Activated CD8-positive, alpha-beta memory T cell treated with anti-CD3 and anti-CD28 coated beads for 24 hours (primary cell): ENCODE measurements around the gene KCND3.

Source experiments
- DNase-seq: peaks from one replicate; pipeline ENCODE4 v3.0.0-alpha.2; 2020

Gene KCND3

DNA sequence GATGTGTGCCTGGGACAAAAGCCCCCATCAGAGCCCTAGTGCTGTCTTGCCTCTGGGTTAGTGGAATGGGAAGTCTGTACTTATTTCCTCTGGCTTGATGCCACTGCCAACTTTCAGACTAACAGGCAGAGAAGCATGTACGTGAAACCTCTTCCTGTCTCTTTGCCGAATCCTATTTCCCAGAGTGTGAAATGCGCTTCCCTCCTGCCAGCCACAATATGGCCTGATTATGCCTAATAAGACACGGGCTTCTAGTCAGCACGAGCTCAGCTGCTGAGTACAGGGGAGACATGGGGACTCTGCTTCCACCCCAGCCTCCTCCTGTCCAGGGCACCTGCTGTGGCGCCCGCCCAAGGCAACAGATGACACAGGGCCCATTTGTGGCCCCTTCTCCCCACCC, 111.4 kb downstream of the KCND3 start:
- no peak for DNase-seq

DNA sequence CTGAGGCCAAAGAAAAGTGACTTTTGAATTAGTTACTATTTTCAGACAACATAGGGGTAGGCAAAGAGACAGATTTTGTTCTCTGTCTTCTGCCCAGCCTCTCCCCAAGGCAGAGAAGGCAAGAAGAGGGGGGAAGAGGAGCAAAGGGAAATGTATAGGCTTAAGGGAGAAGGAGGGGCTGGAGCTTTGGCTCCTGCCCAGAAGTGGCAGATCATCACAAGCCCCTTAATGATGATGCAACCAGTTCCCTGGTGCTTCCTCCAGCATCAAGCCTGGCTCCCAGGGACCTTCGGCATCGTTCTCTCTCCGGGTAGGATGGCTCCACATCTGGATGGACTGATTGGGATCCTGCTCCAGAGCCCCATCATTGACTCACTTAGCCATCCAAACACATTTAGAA, 112.8 kb downstream of the KCND3 start:
- DNase-seq, result no peak

DNA sequence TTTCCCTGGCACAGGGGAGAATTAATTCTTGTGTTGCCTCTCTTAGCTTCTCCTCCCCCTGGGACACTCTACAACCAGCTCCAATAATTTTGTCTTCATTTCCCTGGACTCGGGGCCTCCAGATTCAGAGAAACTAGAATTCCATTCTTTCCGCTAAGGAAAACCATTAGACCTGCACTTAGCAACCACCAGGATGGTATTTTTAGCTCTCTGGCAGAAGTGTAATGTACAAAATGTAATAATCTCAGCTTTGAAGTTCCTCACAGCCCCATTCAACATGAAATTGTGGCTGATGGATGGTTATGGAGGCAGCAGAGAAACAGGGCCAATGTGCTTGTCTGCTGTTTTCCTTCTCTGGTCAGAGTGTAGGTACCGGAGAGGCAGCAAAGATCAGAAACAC, 113.8 kb downstream of the KCND3 start:
- no peak for DNase-seq

DNA sequence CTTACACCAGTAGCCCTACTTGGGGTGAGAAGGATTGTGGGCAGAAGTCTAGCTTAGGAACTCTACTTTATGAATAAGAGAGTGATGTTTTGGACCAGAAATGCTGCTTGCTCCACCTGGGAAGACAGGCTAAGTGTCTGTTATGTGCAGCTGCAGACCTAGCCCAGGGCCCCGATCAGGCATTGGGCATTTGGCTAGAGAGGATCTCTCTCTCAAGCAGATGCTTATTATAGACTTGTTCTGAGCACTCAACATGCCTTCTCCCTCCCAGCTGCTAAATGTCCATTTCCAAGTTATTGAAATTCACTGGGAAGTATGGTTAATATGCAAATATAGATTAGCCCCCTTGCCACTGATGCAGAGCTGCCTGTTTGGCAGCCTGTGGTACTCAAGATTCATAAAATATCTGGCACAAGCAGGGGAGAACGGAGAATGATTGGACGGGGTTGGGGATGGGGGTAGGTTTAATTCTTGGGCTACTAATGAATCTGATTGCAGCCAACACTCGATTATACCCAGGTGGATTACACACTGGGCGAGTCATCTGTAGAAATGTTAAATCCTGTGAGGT, 115.9 kb downstream of the KCND3 start:
- DNase-seq, result no peak

DNA sequence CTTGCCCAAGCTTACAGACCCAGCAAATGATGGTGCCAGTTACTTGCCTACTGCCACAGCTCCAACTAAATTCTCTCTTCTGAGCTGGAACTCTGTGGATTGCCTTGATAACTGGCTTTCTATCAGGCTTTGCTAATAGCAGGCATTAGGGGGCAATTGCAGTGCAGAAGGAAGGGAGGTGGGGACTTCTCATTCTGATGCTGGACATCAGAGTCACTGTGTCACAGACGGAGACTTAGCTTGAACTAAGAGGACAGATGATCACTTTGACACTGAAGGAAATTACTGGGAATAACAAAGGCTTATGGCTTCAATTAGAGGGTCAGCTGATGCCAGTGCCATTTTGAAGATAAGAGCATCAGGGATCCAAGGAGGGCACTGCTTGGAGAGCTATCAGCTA, 119.3 kb downstream of the KCND3 start:
- no peak for DNase-seq

DNA sequence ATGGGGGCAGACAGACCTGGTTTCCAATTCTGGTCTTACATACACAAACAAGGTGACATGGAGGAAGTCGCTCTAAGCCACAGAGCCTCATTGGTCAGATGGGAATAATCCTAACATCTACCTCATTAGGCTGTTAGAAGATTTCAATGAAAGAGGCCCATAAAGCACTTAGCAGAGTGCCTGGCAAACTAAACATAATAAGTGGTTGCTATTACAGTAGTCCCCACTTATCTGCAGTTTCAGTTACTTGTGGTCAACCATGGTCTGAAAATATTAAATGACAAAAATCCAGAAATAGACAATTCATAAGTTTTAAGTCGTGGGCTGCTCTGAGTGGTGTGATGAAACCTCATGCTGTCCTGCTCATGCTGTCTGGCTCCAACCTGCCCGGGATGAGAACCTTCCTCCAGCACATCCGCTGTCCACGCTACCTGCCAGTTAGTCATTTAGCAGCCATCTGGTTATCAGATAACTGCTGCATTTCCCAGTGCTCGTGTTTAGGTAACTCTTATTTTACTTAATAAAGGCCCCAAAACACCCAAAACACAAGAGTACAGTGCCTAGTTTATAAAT, 121.5 kb downstream of the KCND3 start:
- DNase-seq, result no peak

DNA sequence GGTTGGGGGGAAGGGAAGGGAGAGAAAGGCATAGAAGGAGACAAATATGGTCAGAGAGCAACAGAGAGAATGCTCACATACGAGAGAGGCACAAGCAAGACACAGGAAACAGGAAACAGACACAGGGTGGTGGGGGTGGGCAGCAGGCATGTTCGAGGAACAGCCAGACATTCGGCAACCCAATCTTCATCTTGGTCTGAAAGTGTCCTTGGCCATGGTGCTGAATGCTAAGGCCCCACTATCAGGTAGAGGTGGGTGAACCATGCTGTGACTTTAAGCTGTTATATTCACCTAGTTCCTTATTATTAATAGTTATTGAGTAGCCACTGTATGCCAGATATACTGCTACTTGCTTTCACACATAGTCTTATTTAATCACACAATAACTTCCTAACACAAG, 124.6 kb downstream of the KCND3 start:
- DNase-seq, result no peak

DNA sequence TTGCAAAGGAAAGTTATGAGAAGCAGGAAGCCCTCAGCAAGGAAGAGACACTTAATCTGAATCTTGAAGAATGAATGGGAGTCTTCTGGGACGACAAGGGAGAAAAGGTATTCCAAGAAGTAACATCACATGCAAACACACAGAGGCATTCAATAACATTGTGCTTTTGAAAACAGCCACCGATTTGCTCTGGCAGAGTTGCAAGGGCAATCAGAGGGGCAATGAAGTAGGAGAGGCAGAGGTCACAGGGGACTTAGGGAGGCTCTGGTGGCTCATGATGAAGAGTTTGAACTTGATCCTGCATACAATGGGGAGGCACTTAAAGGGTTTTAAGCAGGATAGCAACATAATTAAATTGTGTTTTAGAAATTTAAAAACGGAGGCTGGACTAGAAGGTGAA, 126.1 kb downstream of the KCND3 start:
- no peak for DNase-seq

DNA sequence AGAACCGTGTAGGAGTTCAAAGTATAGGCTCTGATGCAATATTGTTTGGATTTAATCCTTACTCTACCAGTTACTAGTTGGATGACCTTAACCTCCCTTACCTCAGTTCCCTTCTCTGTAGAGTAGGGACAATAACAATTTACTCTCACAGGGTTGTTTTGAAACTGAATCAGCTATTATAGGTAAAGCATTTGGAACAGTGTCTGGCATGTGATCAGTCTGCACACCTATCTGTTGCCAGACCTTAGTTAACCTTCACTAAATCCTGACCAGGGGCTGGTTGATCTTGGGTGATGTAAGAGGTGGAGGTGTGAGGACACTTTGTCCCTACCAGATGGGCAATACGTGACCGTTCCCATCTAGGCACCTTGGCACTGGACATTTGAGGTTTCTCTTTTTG, 126.9 kb downstream of the KCND3 start:
- DNase-seq, result no peak

DNA sequence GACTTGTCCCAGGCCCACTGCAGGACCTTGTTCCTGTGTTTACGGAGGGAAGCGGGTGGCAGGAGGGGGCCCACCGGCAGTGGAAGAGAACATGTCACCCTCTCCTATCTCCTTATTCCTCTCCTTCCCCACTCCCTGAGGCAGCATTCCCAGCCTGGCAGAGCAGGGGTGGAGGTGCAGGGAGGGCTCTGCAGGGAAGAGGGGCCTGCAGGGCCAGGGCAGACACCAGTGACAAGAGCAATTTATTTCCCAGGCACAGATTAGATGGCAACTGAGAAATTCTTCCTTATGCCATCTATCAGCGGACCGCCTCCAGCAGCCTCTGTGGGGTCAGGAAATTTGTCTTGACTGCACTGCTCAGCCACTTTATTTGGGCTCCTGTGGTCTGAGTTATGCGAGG, 127.9 kb downstream of the KCND3 start:
- DNase-seq, result no peak

DNA sequence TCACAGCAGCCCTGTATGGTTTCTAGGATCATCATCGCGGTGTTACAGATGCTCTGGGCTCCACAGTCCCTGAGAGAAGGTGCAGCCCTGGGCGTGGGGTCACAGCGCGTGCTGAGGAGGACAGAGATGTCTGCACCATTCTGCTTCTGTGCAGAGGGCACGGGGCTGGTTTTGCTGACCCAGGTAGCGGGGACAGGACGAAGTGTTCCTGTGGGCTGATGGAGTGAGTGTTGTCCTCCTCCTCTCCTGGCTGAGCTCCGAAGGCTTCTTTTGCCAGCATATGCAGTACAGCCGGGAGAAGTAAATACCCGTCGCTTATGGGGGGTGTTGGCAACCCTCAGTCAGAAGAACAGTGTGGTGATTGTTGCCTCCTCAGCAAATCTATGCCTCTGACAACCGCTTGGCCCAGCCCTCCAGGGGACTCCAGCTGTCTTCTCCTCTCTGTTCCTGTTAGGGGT, 132.2 kb downstream of the KCND3 start:
- no peak for DNase-seq

DNA sequence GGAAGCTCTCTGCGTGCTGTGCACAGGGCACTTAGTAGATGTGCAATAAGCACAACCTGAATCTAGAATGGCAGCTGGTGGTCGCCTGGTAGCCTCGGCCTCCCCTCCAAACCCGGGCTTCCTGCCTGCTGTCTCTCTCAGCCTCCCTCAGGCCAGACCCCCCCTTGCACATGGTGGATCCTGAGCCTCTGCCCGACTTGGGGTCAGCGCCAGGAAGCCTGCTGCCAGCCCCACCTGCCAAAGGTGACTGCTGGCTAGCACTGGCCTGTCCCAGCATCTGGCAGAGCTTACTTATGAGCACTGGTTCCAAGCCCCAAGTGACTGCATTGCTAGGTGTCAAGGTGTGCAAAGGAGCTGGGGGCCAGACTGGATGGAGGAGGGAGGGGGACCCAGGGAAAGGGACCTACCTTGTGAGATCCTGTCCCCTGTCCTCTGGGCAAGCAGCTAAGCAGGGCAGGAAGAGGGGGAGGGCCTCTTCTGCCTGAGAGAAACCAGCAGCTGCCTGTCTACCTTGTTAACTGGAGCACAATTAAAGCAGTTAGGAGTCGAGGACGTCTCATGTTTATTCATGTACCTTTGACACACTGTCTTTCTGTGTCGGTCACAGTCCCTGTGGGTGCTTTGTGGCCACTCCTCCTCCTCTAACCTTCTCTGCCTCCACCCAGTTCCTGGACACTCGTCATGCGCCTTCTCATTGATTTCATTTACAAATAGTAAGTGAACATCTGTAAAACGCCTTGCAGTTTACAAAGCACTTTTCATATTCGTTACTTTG, 132.9 kb downstream of the KCND3 start:
- no peak for DNase-seq

DNA sequence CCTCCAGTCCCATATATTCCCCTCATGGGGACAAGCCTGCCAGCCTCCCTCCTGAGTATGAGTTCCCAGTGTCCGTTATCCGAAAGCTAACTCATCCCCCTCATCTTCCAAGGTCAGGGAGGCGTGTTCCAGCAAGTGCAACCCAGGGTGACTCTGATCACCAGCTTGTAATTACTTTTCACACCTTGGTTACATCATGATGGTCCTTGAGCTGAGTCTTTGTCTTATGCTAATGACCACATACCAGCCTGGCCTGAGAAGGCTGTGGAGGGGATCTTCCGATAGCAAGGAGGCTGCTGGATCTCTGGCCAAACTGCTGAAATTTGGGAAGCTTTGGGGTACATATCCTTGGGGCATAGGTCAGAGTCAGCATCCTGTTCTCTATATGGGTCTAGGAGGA, 134.2 kb downstream of the KCND3 start:
- no peak for DNase-seq

DNA sequence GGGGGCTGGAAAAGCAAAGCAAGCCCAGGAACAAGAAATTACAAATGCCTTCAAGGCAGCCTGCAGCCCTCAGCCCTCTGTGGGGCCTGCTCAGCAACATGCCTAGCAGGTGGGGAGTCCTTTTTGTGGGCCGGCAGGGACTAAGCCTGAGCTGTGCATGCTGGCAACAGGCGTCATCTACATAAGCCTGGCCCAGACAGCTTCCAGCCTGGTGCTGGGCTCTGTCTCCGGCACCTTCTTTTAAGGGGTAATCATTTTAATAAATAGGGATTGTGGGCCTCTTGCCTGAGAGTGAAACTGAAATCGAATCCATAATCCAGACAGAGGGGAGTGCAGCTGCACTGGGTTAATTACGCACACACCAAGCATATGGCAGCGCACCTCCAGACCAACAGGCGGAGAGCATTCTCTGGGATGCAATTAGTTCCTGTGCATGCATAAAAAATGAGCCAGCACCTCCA, 137.2 kb downstream of the KCND3 start:
- no peak for DNase-seq

DNA sequence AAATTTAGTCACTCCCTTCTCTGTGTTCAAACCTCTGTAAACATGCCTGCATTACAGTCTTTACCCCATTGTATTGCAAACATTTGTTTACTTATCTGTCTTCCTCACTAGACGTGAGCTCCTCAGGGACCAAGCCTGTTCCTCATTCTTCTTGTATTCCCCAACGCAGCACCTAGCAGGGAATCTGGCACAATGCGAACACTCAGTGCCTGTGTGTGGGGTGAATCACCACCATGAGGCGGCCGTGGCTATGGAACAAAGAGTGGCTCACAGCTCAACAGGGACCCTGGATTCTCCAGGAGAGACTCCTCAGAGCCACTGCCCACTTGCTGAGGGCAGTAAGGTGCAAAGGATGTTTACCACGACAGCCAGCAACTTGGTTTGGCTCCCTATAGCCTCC, 137.9 kb downstream of the KCND3 start:
- no peak for DNase-seq

DNA sequence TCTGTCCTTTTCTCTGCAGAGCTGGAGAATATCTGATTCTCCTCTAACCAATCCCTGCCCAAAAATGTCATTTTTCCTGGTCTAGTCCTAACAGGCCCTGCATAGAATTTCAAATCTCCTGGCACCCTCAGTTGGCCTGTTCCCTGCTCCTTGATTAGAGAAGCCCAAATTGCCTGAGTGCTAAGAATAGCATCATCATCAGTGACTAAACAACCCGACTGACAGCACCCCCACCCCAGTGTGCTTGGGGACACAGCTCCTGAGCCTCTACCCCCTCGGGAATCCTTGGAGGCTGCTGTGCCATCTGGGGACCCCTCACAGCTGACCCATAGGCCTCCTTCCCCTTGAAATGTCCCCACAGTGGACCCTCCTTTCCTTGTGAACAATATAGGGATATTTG, 139.4 kb downstream of the KCND3 start:
- no peak for DNase-seq

DNA sequence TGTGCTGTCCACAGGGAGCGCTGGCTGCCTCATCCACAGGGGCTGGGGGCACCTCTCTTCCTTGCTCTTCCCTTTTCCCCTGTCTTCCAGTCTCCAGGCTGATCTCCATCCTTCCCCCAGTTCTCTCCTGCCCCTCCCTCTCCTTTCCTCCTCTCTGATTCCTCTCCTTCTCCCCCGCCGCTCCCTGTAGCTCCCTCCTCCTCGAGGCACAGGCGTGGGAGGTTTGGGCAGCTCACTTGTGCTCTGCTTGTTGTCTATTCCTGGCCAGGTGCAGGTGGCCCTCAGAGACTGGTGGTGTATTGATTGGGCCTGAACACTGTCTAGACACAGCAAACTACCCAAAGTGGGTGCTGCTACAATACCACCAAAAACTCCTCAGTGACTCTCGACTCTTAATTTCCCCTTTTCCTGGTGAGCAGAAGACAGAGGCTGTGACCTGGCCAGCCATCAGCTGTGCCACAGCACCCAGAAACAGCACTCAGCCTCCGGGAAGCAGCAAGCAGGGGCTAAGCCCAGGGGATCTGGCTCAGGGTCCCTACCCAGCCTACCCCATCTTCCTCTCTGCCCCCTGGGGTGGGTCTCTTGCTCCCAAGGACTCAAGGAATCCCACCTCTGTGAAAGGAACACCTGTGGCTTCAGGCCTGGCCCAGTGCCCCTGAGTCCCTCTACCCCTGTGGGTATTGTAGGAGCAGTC, 140.5 kb downstream of the KCND3 start:
- no peak for DNase-seq

DNA sequence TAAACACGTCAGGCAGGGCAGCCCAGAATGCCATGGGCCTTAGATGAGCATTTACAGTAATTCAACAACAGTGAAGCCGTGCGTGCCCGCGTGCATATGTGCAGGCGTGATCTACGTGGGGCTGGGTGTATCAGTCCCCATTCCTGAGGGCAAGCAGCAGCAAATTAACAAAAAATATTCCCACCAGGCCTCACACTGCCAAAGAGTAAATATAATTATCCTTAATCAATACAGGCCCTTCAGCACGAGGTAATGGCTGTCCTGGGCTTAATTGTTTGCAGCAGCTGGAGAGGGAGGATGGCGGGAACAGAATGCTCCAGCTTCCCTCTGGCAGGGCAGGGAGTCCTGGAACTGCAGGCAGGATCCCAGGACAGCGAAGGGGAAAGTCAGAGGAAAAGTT, 142.0 kb downstream of the KCND3 start:
- no peak for DNase-seq

DNA sequence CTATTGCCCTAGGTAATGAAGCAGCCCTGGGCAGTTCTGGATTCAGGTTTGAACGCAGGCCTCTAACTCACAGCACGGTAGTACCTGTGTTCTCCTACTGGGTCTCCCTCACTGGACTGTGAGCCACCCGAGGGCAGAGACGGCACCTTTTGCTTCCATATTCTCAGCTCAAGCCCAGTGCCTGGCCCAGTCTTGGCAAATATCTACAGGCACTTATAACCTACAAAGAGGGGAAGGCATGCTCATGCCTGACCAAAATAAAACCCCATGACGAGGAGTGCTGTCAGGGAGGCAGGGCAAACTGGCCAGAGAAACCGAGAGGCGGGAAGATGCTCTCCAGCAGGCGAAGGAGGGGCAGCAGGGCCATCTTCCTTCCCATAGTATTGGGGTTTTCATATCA, 142.6 kb downstream of the KCND3 start:
- no peak for DNase-seq

DNA sequence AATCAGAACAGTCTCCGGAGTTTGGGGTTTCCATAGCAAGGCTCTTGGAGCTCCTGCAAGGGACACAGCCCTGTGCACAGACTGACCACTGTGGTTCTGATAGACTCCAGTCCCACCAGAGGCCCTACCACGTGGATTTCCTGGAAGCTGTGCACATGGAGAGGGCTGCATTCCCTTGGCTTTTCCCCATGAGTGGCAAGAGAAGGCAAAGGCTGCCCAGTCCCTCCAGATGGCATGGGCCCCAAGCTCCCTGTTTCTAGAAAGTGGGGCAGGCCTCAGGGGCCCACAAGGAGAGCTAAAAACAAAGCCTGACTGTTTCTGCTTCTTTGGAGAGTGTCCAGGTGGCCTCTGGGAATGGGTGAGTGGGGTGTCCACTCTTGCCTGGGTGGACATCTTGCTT, 146.3 kb downstream of the KCND3 start:
- DNase-seq, result no peak

DNA sequence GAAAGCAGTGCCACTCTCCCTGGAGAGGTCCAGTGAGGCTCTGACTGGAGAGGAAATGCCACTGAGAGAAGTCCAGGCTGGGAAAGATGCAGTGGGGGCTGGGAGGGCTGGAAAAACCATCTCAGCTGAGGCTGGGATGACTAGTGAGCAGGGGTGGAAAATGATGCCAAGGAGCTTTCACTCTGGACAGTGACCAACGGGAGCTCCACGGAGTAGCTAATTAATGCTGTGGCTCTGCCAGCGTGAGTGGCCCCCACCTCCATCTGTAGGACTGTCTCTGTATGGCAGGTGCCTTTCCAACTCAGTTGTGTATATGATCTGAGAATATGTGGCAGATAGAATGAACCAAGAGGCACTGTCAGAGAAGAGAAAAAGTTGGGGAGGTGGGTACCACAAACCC, 147.1 kb downstream of the KCND3 start:
- DNase-seq, result no peak

DNA sequence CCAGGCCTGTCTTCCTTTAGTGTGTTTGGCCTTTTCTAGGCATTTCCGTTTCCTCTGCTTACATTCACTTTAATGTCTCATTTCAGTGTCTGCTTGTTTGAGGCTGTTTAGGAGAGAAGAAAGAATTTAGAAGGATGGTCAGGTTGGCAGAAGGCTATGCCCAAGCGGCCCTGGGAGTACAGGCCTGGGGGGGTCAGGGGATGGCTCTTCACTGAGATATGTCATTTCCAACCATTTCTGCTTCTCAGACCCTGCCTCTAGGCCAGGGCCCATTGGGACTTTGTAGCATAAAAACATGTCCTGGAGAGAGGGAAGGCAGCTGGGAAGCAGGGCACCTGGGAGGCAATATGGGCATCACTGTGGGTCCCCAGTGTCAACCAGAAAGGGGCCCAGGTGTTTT, 147.7 kb downstream of the KCND3 start:
- DNase-seq, result no peak

DNA sequence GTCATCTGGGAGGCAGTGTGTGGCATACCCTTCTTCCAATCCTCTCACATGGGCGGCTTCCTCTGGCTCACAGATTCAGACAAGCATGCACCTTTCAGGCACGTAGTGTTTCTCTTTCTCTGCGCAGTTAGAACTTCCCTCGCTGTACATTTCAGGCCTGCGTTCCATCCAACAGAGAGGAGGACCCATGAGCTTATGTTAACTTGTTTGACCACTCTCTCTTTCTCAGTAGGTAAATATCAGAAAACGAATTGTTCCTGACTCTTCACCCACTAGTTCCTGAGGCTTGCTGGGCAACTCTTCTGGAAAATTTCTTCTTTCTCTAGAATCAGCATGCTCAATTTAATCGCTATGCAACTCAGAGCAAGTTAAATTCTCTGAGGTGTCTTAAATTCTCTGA, 148.3 kb downstream of the KCND3 start:
- DNase-seq, result no peak

DNA sequence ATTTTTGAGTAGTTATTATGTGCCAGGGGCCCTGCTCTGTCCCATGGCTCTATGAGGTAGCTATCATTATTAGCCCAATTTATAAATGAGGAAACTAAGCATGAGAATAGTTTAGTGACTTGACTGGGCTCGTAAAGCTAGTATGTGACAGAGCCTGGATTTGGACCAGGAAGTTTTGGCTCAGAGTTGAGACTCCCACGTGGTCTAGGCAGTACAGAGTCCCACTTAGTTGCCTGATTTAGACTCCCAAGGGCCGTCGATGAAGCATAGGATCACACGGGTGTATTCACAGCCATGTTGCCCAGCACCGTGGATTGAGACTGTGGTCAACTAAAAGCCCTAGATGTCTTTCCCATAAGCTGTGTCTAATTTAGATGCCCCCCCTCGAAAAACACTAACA, 152.1 kb downstream of the KCND3 start:
- no peak for DNase-seq
